SU-DHL-6 (cell line): ENCODE data around the gene GPR161.
A peak's percentile ranks its signal among the peaks of the same experiment; 100 is the strongest.

Experiments
- H2AFZ ChIP-seq: fragments of 200-600 bp; sonication (generic); 2 replicates; pipeline ENCODE4 v1.6.1; 2014; ENCODE audit warnings: low read depth, mild to moderate bottlenecking, moderate library complexity, mixed read lengths, antibody characterized with exemption, low read length; ENCODE audit not compliant: severe bottlenecking
- H3F3A ChIP-seq: fragments of 200-600 bp; shearing (Covaris generic); 2 replicates; pipeline ENCODE4 v1.6.0; 2016; ENCODE audit warnings: antibody characterized with exemption, mild to moderate bottlenecking; ENCODE audit not compliant: insufficient read depth
- H3K27ac ChIP-seq: fragments of 200-600 bp; sonication (generic); 2 replicates; pipeline ENCODE4 v1.5.1; 2016; ENCODE audit warnings: low read depth, mild to moderate bottlenecking, low read length, moderate library complexity, mixed read lengths
- H3K27me3 ChIP-seq: fragments of 200-600 bp; sonication (generic), shearing (Covaris generic); 2 replicates; pipeline ENCODE4 v1.6.0; 2014; ENCODE audit warnings: mild to moderate bottlenecking, low read length
- H3K36me3 ChIP-seq: fragments of 200-600 bp; sonication (generic); 2 replicates; pipeline ENCODE4 v1.6.1; 2014; ENCODE audit warnings: mild to moderate bottlenecking, low read length, mixed read lengths
- H3K4me2 ChIP-seq: fragments of 300-600, 200-600 bp; shearing (Covaris generic), sonication (generic); 2 replicates; pipeline ENCODE4 v1.6.0; 2014; ENCODE audit warnings: low read length, low read depth, mild to moderate bottlenecking; ENCODE audit not compliant: poor library complexity, severe bottlenecking
- H3K4me3 ChIP-seq: fragments of 200-600 bp; sonication (generic); 2 replicates; pipeline ENCODE4 v1.5.1; 2014; ENCODE audit warnings: antibody characterized with exemption, low read length, mild to moderate bottlenecking, mixed read lengths; ENCODE audit not compliant: insufficient read depth, poor library complexity, severe bottlenecking
- H3K79me2 ChIP-seq: fragments of 200-600 bp; sonication (generic); 2 replicates; pipeline ENCODE4 v1.6.1; 2014; ENCODE audit warnings: mild to moderate bottlenecking, low read length, moderate library complexity; ENCODE audit not compliant: insufficient read depth
- H3K9ac ChIP-seq: fragments of 200-600 bp; sonication (generic); 2 replicates; pipeline ENCODE4 v1.7.0; 2014; ENCODE audit warnings: mild to moderate bottlenecking, low read length
- H3K9me2 ChIP-seq: fragments of 200-600 bp; sonication (generic); replicated peaks from 2 replicates; pipeline ENCODE4 v1.6.1; 2014; ENCODE audit warnings: low read length; ENCODE audit not compliant: insufficient read depth
- H3K9me3 ChIP-seq: fragments of 200-600 bp; sonication (generic); 2 replicates; pipeline ENCODE4 v1.6.1; 2014; ENCODE audit warnings: low read length, mixed read lengths; ENCODE audit not compliant: insufficient read depth
- H4K20me1 ChIP-seq: fragments of 200-600 bp; sonication (generic); 2 replicates; pipeline ENCODE4 v1.6.1; 2014; ENCODE audit warnings: low read depth, mild to moderate bottlenecking, antibody characterized with exemption, low read length, moderate library complexity, mixed read lengths
- EZH2phosphoT487 ChIP-seq: fragments of 200-600 bp; sonication (generic), shearing (Covaris generic); conservative IDR thresholded peaks from 2 replicates; pipeline ENCODE4 v1.6.1; 2018; ENCODE audit warnings: mild to moderate bottlenecking, antibody characterized with exemption, low read length, moderate library complexity, mixed read lengths
- TF ChIP-seq, protein P1 (sequence below): fragments of 200-600 bp; sonication (generic); IDR thresholded peaks from one replicate; pipeline ENCODE4 v1.5.1; 2017; ENCODE audit warnings: antibody characterized with exemption, mild to moderate bottlenecking, low read length, moderate library complexity; ENCODE audit not compliant: insufficient read depth, poor library complexity, severe bottlenecking

Gene GPR161

DNA sequence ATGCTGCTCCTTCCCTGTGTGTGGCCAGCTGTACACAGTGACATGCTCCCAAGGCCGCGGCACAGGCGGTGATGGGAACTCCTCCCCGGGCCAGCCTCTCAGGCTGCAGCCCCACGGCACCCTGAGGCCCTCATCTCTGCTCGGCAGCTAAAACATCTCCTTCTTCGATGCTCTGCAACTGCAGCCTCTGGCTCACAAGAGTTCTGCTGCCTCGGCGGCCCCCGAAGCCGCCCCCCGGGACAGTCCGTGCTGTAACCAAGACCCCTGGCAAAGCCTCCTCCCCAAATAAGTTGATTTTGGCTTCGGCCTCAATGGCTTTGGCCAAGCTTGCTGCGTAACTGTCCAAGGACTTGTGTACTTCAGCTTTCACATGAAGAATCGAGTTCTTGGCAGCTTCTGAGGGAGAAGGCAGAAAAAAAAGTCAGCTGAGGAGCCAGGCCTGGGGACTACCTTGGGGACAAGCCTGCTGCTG, 51.3 kb downstream of the GPR161 start:
- TF ChIP-seq EZH2phosphoT487, result no peak
- TF ChIP-seq, protein P1, sequence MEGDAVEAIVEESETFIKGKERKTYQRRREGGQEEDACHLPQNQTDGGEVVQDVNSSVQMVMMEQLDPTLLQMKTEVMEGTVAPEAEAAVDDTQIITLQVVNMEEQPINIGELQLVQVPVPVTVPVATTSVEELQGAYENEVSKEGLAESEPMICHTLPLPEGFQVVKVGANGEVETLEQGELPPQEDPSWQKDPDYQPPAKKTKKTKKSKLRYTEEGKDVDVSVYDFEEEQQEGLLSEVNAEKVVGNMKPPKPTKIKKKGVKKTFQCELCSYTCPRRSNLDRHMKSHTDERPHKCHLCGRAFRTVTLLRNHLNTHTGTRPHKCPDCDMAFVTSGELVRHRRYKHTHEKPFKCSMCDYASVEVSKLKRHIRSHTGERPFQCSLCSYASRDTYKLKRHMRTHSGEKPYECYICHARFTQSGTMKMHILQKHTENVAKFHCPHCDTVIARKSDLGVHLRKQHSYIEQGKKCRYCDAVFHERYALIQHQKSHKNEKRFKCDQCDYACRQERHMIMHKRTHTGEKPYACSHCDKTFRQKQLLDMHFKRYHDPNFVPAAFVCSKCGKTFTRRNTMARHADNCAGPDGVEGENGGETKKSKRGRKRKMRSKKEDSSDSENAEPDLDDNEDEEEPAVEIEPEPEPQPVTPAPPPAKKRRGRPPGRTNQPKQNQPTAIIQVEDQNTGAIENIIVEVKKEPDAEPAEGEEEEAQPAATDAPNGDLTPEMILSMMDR, result no peak
- Histone ChIP-seq H3K4me3 (no peak overlapping the region), H2AFZ (no peak overlapping the region), H3K79me2 (no peaks in the 10 kb centered on the region), H3K36me3 (no peaks in the 10 kb centered on the region), H3K9ac (no peak overlapping the region), H3F3A (no peaks in the 10 kb centered on the region), H3K9me2 (no peaks in the 10 kb centered on the region), H3K4me2 (no peak overlapping the region), H3K9me3 (no peaks in the 10 kb centered on the region), H3K27ac (no peak overlapping the region), H3K27me3 (no peaks in the 10 kb centered on the region), H4K20me1 (no peaks in the 10 kb centered on the region)

DNA sequence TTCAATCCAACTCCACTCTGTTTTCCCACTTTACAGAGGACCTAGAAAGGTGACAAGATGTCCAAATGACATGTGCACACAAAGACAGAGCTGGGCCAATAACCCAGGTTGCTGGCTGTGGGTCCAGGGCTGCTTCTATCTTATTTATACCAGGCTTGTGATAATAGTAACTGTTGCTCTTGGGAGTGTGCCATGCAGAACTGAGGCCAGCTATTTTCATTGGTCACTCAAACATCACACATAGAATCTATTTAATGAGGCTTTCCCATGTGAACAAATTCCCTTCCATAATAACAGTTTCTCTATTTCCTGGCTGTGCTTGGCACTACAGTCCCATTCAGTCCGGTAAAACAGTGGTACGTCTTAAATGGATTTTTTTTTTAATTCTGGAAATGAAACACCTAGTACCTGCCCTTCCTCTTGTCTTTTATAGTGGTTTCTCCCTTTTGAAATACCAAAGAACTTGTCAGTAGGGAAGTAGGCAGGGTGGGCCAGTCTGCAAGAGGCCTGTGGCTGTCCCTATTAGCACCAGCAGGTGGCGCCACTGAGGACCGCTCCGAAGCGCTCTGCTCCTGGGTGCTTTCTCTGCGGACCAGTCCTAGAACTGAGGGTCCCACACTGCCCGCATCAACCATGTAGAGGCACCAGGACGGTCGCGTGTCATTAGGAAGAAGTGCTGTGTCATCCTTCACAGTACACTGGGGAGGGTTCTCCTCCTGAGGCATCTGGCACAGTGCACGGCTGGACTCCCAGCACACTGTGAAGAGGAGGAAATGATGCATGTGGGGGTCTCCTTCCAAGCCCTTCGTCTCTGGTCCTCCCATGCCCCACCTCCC, 52.1 kb downstream of the GPR161 start:
- no peaks in the 10 kb centered on the region for H4K20me1 ChIP-seq
- H3K79me2 ChIP-seq, result no peaks in the 10 kb centered on the region
- no peak overlapping the region for H3K4me2 ChIP-seq
- TF ChIP-seq, protein P1, result peak; percentile 96
- no peak for TF ChIP-seq EZH2phosphoT487
- no peaks in the 10 kb centered on the region for H3K9me3 ChIP-seq
- H3K27me3 ChIP-seq, result no peaks in the 10 kb centered on the region
- no peaks in the 10 kb centered on the region for H3K9me2 ChIP-seq
- no peaks in the 10 kb centered on the region for H3K36me3 ChIP-seq
- no peak overlapping the region for H3K9ac ChIP-seq
- no peak overlapping the region for H3K4me3 ChIP-seq
- no peak overlapping the region for H3K27ac ChIP-seq
- H3F3A ChIP-seq, result no peaks in the 10 kb centered on the region
- no peak overlapping the region for H2AFZ ChIP-seq

DNA sequence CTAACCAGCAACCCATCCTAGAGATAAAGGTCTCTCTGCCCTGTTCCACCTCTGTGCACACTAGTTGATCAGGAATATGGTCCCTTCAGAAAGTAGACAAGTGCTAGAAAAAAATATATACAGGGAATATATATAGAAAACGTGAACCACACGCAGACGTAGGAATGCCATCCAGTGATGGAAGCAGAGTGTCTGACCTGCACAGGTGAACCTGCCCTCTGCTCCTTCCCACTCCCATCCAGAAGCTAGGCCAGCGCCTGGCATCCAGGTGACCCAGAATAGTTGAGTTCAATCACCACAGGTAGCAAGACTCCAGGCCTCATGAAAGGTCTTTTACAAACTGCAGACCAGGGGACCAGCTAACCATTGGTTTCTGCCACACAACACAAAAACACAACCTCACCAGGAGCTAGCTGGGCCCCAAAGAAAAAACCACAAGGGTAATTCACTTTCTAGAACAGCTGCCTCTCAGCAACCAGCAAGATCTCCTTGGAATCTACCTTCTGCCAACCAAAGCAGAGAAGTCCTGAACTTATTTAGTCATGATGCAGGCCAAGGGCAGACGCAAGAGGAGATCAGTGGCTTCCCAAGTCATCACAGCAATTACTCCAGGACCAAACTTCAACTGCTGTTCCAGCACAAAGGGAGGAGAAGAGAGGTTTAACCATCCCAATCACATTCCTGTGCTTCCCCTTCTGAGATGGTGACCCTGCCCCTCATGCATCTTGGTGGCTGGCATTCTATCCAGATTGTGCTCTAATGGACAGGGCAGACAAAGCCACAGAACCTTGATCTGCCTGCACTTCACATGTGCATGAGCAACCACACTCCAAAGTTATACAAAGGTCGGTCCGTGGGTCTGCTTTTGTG, 53.0 kb downstream of the GPR161 start:
- no peak overlapping the region for H3K27ac ChIP-seq
- H3K9me2 ChIP-seq, result no peaks in the 10 kb centered on the region
- H3K36me3 ChIP-seq, result no peaks in the 10 kb centered on the region
- H3F3A ChIP-seq, result no peaks in the 10 kb centered on the region
- H3K4me3 ChIP-seq, result no peak overlapping the region
- no peaks in the 10 kb centered on the region for H3K79me2 ChIP-seq
- H3K27me3 ChIP-seq, result no peaks in the 10 kb centered on the region
- no peak for TF ChIP-seq EZH2phosphoT487
- TF ChIP-seq, protein P1, result no peak
- no peaks in the 10 kb centered on the region for H4K20me1 ChIP-seq
- H3K9me3 ChIP-seq, result no peaks in the 10 kb centered on the region
- H3K4me2 ChIP-seq, result no peak overlapping the region
- no peak overlapping the region for H2AFZ ChIP-seq
- no peak overlapping the region for H3K9ac ChIP-seq
